ENCODE results near the gene CD2AP.
"Not testable (repeated sequence)": the region's sequence is repeated elsewhere in the genome, so short reads cannot be mapped to it uniquely, and the experiment has no call there.

CD2AP gene

DNA sequence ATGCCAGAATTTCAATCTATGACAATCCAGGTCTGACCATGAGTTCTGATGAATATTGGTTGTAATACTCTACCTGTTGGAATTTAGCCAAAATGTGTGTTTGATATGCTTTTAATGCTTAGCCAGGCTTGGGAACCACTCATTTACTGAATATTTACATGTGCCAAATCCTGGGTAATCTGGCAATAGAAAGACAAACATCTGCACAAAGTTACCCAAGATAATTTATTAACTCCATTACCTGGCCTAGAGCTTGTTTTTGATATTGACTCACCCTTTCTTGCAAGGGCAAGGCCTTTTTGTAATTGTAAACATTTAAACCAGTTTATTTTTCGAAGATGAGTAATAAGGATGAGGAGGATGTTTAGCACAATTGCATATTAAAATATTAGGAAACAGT, 13.5 kb upstream of the CD2AP start:
- no peak for DNase-seq (ENCODE audit: low read depth, low spot score)

DNA sequence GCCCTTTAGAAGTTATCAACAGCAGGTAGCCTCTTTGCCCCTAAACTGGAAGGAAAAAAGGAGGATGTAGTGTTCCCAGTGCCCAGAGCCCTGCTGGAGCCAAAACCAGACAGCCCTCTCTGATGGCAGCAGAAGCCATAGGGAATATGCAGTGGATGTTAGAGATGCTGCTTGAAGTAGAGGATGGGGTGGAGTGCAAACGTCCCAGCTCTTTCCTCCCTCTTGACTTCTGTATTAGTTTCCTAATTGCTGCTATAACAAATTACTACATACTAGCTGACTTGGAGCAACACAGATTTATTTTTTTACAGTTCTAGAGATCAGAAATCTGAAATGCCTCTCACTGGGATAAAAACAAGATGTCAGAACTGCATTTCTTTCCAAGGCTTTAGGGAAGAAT, 12.5 kb upstream of the CD2AP start:
- no peak for DNase-seq (ENCODE audit: low read depth, low spot score)

DNA sequence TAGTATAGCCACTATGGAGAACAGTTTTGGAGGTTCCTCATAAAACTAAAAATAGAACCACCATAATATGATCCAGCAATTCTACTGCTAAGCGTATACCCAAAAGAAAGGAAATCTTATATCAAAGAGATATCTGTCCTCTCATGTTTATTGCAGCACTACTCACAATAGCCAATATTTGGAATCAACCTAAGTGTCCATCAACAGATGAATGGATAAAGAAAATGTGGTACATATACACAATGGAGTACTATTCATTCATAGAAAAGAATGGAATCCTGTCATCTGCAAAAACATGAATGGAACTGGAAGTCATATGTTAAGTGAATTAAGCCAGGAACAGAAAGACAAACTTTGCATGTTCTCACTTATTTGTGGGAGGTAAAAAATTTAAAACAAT, 5.7 kb upstream of the CD2AP start:
- DNase-seq (ENCODE audit: low read depth, low spot score), result no peak

DNA sequence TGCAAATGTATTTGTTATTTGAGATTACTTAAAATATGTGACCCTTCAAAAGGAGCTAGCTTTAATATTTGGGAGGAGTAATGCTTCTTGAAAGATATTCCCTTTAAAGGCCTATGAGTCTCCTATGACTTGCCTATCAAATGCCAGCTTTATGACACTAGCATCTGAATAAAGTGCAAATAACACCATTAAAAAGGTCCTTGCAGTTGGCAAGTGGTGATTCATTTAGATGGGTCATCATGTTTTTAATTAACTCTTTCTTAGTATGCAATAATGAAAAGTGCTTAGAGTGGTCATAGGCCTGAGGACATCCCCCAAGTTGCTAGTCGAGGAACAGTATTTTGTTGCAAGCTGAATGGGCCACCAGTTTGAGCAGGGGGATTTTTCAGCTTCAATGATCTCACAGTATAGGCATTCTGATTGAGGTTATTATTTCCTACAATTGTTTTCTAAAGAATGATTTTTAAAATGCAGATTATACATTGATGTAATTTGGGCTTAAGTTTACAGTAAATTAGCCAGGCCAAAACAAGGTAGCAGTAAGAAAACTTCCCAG, 3.7 kb upstream of the CD2AP start:
- no peak for DNase-seq (ENCODE audit: low read depth, low spot score)

- DNase-seq (ENCODE audit: low read depth, low spot score), result no peak
Observed at GRCh38 chr6:47475319-47475816, 2.2 kb upstream of the CD2AP start.

DNA sequence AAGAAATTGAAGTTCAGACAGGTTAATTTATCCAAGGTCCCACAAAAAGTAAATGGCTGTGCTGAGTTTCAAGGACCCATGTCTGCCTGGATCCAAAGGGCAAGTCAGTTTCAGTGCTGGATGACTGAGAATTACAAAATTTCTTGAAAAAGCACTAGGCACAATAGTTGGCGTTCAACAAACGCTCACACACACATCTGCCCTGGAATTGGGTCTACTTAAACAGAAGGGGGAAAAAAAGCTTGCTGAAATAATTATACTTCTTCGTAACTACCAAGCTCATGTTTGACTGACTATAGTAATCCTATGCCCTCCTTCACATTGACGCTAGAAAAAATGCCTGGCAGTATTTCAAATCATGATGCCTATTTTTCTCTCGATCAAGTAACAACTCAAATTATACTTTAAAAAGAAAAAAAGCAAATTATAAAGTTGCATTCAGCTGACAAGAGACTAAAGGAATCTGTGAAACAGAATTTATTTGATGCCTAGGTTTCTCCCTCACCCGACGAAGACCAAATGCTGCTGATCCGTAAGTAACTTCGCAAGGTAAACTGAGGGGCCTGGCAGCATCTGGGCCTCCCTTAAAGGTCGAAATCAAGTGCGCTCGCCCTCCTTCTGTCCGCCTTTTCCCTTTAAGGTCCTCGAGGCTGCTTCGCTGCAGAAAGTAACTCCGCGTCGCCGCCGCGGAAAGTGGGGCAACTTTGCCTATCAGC, 650 bp upstream of the CD2AP start:
- no peak for DNase-seq (ENCODE audit: low read depth, low spot score)

DNA sequence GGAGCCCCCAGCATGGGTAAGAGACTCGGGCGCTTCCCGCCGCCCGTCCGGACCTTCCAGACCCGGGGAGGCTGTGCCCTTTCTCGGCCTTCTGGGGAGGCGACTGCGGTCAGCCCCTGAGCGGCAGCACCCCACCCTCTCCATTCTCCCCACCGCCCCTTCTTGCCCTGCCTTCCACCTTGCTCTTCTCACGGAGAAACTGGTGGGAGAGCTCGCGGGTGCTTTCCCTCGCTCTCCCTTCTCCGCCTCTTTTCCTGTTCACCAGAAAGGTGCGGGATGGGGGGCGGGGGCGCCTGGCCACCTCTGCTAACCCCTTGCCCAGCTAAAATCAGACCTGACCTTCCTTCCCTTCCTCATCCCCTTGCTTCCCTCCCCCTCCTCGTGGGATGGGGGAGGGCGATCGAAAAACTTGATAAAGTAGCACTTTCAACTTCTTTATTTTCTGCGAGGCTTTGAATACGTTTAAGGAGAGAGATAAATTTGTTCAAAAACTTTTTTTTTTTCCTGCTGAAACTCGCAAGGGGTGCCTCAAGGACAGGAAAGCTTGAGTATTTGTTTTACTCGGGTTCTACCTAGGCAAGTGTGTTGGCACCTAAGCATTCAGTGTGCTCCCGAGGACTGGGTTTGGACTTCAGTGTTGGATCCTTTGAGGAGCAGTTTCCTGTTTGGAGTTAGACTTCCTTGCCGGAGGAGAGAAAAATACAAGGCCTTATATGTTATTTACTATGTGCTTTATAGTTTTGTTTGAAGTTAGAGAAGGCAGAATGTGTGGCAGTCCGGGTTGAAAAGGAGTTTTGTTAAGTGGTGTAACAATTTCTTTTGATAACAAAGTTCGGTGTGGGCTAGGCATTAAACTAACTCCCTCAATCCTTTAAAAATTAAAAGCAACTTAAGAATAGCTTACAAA, 897 bp downstream of the CD2AP start:
- DNase-seq (ENCODE audit: low read depth, low spot score), result no peak

GRCh38 chr6:47479140-47479508, 1.5 kb downstream of the CD2AP start:
- no peak for DNase-seq (ENCODE audit: low read depth, low spot score)

GRCh38 chr6:47479874-47480273, 2.3 kb downstream of the CD2AP start:
- DNase-seq (ENCODE audit: low read depth, low spot score), result no peak

DNA sequence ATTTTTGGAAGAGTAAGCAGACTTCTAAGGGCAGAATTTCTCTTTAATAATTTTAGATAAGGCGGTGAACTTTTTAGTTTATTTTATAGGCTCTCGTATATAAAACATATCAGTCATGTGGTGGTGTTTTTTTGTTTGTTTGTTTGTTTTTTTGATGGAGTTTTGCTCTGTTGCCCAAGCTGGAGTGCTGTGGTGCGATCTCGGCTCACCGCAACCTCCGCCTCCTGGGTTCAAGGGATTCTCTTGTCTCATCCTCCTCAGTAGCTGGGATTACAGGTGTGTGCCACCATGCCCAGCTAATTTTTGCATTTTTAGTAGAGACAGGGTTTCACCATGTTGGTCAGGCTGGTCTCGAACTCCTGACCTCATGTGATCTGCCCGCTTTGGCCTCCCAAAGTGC, 3.6 kb downstream of the CD2AP start:
- DNase-seq (ENCODE audit: low read depth, low spot score), result not testable (repeated sequence)

DNA sequence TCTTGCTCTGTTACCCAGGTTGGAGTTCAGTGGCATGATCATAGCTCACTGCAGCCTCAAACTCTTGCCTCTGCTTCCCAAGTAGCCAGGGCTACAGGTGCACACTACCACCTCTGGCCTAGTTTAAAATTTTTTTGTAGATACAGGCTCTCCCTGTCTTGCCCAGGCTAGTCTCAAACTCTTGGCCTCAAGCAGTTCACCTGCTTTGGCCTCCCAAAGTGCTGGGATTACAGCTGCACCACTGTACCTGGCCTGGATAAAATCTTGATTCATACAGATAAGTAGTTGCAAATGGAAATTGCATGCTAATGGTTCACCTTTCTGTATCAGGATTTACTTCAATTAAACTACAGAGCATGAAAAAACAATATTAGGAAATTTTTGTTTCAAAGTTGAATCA, 4.2 kb downstream of the CD2AP start:
- no peak for DNase-seq (ENCODE audit: low read depth, low spot score)

DNA sequence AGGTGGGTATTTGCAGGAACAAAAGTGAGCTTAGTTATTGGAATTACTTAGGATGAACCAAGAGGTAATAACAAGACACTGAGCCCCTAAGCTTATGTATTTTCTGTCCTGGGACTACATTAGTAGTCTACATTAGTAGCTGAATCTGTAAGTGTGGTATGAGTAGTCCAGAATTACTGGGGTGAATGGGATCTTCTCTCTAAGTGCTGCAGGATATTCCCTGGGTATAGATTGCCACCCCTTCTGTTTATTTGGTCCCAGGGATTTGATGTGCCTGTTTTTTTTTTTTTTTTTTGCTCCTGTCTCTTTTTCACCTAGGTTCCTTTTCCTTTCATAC, 5.9 kb downstream of the CD2AP start:
- DNase-seq (ENCODE audit: low read depth, low spot score), result no peak

DNA sequence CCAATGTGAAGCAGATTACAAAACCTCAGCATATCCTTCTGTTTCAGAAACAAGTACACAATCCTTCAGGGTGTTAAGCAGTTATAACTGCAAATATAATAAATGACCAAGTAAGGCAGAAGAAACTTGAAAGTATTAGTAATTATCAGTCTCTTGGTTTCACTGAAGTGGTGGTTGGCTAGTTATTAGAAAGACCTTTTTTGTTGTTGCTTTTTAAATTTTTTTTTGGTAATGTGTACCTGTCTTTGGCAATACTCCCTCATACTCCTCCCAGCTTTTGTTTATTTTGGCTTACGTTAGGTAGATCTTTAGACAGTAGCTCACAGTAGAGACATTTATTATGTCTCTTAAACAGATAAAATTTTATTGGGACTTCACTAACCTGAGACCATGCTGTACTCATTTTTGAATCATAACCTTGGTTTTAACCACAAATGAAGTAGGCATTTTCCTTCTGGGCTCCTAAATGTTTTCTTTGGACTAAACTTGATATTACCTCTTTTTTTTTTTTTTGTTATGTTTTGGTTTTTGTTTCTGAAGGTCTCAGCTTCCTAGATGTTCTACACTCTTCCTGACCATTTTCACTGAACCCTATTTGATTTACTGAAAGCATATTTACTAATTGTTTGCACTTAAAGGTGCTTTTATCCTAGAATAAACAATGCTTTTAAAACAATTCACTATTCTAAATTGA, 6.4 kb downstream of the CD2AP start:
- DNase-seq (ENCODE audit: low read depth, low spot score), result no peak

- DNase-seq (ENCODE audit: low read depth, low spot score), result no peak
Observed at GRCh38 chr6:47484616-47485015, 7.0 kb downstream of the CD2AP start.

- no peak for DNase-seq (ENCODE audit: low read depth, low spot score)
Observed at GRCh38 chr6:47485083-47485482, 7.5 kb downstream of the CD2AP start.

- no peak for DNase-seq (ENCODE audit: low read depth, low spot score)
Observed at GRCh38 chr6:47485491-47486135, 8.0 kb downstream of the CD2AP start.

DNA sequence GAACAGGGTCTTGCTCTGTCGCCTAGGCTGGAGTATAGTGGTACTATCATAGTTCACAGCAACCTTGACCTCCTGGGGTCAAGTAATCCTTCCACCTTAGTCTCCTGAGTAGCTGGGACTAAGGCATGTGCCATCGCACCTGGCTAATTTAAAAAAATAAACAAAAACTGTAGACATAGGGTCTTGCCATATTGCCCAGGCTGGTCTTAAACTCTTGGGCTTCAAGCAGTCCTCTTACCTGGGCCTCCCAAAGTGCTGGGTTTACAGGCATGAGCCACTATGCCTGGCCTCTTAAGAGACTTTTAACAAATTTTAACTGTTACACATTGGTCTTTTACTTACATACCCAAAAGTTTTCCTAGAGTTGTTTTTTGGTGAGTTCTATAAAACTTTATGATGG, 12.4 kb downstream of the CD2AP start:
- DNase-seq (ENCODE audit: low read depth, low spot score), result no peak

DNA sequence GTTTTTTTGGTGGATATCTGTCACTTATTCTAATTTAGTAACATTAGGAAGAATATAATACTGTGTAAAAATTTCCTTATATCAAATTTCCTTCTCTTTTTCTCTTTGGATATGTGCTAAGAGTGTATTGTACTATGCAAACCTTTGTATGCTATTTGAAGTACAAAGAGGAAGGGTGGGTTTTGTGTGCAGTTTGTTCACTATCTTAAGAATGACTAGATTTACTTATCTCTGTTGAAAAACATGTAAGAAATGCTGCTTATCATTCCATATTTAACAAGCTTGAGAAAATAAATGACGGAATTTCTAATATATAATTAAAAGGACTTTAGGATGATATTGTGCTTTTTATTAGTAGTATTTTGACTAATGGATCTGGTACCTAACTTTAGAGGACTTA, 13.1 kb downstream of the CD2AP start:
- no peak for DNase-seq (ENCODE audit: low read depth, low spot score)

GRCh38 chr6:47492355-47492754, 14.8 kb downstream of the CD2AP start:
- DNase-seq (ENCODE audit: low read depth, low spot score), result no peak

- no peak for DNase-seq (ENCODE audit: low read depth, low spot score)
Observed at GRCh38 chr6:47495207-47495606, 17.6 kb downstream of the CD2AP start.

DNA sequence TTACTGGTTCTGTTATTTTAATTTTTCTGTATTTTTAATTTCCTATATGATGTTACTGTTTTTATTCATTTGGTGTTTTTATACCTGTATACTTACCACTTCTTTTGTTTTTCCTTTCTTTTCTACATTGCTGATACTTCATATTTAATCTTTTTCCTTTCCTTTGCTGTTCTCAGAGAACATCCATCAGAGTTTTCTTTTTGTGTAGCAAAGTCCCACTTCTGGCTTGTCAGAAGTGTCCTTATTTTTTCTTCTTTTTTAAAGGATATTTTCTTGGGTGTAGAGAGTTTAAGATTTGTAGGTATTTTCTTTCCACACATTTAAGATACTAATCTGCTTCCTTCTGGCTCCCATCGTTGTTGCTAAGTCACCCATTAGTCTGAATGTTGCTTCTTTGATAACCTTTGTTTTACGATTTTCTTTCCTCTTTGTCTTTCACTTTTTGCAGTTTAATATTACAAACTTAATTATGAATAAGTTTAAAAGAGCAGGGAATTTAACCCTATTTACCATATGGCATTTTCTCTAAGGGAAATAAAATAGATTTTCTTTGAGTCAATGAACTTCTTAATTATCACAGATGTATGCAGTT, 18.5 kb downstream of the CD2AP start:
- DNase-seq (ENCODE audit: low read depth, low spot score), result no peak

All from activated CD4-positive, CD25-positive, alpha-beta regulatory T cell treated with anti-CD3 and anti-CD28 coated beads, Interleukin-2, amount 50 U/mL, for 16 hours (primary cell).